ENCODE results near the gene PPRC1.
"Not testable (repeated sequence)": the region's sequence is repeated elsewhere in the genome, so short reads cannot be mapped to it uniquely, and the experiment has no call there.

PPRC1 gene

DNA sequence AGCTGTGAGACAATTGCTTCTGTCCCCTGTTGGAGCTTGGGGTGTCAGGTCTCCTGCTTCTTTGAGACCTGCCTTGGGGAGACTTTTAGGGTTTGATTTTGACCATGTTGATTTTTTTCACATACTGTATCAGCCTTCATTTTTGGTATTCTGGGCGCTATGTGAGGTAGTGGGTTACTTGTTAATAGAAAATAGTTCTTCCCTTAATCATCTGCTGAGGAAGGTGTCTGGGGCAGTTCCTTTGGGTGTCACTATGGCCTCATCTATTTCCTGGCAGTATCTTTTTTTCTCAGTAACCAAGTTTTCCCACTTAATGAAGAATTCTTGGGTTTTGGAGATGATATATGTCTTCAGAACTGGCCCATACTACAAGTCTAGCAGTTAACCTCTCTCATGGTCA is 14.7 kb downstream of the PPRC1 start:
- DNase-seq: no peak

DNA sequence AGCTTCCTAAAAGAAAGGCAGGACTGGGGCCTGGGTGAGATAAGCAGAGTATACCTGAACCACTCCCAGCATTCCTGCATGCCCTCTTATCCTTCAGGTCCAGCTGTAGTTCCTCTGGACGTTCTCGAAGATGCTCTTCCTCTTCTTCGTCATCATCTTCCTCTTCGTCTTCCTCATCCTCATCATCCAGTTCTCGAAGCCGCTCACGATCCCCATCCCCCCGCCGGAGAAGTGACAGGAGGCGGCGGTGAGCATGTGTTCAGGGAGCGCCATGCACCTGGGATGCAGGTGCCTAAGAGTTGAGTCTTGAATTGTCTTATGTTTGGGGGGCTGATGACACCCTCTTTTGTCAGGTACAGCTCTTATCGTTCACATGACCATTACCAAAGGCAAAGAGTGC is 15.4 kb downstream of the PPRC1 start:
- no peak for DNase-seq

DNA sequence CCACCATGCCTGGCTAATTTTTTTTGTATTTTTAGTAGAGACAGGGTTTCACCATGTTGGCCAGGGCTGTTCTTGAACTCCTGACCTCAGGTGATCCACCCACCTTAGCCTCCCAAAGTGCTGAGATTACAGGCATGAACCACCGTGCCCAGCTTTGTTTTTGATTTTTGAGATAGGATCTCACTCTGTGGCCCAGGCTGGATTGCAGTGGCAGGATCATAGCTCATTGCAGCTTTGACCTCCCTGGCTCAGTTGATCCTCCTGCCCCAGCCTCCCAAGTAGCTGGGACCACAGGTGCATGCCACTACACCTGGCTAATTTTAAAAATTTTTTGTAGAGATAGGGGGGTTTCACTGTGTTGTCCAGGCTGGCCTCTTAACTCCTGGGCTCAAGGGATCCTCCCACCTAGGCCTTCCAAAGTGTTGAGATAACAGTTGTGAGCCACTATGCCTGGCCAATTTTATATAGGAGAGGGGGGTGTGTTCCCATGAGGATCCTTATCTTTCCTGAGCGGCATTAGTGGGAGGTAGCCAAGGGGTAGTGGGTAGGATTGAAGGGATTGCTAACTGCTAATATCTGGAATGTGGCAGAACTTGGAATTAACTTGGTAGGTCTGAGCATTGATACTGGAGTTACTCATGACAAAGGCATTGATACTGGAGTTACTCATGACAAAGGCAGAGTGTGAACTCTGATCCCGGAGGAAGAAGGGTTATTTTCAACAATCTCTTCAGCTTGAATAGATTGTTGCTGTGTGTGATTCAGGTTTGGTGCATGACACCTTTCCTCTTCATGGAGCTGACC is 18.3 kb downstream of the PPRC1 start:
- DNase-seq: no peak

DNA sequence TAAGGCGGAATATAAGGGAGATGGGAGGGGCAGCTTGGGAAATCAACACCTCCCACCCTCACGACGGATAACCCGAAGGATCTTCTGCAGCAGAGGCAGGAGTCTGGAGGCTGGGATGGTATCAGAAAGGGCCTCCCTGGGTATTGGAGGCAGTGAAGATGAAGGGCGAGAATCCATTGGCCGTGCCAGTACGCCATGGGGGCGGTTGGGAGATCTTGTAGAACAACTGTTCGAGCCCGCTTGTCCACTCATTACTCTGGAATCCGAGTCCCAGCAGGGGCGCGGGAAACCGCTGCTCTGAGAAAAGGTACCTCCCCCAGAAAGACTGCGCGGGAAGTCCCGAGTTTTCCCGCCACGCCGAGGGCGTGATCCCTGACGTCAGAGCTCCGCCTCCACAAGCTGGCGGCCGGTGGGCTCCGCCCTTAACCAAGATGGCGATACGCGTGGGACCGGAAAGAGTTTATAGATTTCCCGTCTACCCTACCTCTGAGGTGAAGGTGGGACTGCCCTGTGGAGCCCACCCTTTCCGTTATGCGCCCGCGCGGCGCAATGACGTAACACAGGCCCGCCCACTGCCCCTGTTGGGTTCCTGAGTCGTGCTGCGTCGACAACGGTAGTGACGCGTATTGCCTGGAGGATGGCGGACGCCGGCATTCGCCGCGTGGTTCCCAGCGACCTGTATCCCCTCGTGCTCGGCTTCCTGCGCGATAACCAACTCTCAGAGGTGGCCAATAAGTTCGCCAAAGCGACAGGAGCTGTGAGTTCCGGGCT is 19.1 kb downstream of the PPRC1 start, which contains the start of gene NOLC1:
TSS of gene NOLC1 (plus strand) at position 616 of the 771 bp plus-strand sequence. CDS start at position 638, 22 bp downstream.
- DNase-seq: peak; percentile 99

DNA sequence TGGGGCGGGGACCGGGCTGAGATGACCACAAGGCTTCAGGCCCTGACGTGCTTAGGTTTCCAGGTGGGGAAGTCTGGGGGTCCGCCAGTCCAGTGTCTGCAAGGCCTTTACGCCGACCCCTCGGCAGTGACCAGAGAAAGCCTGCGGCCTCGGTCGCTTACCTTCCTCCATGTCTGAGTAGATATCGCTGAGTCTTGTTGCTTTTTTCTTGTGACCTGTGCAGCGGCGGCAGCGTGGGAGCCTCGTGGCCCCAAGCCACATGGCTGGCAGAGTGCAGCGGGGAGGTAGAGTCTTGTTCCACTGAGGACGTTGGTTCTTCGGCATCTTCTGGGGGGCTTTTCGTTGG is 19.7 kb downstream of the PPRC1 start:
- DNase-seq: peak; percentile 61

DNA sequence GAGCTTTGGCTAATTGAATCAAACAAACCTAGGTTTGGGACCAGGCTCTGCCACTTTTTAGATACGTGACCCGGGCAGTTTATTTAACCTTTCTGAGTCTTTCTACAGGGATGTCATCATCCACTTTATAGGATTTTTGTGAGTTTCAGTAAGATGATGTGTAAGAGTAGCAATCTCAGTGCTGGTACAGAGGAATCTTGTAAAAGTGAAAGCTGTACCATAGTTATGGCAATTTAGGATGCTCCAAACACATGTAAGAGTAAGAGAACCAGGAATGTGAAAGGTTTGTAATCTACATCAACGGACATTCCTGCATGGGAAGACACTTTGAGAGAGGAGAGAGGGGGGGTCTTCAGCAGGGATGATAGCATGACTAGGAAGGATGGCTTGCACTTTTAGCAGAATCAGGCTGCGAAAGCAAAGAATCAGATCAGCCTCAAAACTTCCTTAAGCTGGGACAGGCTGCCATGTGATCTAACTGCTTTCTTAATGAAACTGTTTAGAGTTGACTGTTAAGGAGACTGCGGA is 20.3 kb downstream of the PPRC1 start:
- no peak for DNase-seq

DNA sequence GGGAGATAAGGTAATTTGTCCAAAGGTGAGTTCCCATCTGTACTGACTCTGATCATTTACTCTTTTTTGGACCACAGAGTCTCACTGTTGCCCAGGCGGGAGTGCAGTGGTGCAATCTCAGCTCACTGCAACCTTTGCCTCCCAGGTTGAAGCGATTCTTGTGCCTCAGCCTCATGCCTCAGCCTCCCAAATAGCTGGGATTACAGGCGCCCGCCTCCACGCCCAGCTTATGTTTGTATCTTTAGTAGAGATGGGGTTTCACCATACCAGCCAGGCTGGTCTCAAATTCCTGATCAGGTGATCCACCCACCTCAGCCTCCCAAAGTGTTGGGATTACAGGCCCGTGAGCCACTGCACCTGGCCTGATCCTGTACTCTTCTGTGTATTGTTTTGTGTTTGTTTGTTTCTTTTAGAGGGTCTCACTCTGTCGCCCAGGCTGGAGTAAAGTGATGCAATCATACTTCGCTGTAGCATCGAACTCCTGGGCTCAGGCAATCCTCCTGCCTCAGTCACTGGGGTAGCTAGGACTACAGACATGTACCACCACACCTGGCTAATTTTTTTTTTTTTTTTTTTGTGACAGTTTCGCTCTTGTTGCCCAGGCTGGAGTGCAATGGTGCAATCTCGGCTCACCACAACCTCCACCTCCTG is 21.8 kb downstream of the PPRC1 start:
- DNase-seq: no peak

DNA sequence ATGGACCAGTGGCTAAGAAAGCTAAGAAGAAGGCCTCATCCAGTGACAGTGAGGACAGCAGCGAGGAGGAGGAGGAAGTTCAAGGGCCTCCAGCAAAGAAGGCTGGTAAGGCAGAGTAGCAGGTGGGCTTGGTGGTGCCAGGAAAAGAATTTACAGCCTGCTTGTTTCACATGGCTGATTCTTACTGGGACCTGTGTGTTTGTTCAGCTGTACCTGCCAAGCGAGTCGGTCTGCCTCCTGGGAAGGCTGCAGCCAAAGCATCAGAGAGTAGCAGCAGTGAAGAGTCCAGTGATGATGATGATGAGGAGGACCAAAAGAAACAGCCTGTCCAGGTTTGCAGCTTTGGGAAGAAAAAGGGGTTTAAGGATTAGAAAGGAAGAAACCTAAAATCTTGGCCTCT is 24.4 kb downstream of the PPRC1 start:
- no peak for DNase-seq

DNA sequence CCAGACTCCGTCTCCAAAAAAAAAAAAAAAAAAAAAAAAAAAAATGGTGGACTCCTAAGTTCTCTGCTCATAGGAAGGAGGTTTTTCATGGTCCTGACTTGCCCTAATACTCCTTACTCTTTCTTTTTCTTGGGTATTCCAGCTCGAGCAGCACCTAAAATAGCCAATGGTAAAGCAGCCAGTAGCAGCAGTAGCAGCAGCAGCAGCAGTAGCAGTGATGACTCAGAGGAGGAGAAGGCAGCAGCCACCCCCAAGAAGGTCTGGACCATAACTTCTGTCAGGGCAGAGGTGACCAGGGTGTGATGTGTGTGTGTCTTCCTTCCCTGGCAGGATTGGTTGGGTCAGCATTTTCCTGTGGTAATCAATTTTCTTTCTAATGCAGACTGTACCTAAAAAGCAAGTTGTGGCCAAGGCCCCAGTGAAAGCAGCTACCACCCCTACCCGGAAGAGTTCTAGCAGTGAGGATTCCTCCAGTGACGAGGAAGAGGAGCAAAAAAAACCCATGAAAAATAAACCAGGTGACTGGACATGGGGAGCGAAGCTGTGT is 26.3 kb downstream of the PPRC1 start:
- no peak for DNase-seq

DNA sequence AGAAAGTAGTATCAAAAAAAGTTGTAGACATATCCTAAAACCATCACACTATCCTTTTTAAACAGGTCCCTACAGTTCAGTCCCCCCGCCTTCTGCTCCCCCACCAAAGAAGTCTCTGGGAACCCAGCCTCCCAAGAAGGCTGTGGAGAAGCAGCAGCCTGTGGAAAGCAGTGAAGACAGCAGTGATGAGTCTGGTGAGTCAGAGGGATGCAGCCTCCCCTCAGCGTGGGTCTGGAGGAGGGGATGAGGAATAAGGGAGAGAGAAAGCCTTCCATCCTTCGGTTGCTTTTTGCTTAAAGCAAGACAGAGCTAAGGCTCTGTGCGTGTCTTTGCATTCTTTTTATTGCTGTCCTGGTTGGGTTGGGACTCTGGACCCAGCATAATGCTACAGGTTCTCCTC is 27.0 kb downstream of the PPRC1 start:
- no peak for DNase-seq

DNA sequence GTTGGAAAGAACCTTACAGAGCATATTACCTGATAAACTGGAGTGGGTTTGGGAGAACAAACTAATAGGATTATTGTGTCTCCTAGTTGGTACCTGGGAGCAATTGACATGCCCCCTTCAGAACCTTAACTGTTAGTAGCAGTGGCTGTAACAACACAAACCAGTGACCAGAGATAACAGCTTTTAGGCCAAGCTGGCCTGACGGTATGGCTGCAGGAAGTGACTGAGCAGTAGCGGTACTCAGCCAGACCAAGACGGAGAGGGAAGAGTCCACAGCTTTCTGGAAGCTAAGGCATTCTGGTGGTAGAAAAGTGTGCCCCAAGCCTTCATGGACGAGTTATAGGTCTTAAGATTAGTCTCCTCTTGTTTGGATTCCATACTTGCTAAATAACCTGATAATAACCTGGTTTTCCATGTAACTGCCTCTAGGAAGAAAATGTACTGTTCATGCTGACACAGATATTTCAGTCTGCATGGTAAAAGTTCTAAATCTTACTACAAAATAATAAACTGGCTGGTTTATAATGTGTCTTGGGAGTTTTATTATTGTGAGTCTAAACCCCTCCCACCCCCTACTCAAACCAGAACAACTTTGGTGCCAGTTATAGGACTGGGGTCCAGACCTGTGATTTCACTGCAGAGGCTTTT is 30.6 kb downstream of the PPRC1 start:
- no peak for DNase-seq

DNA sequence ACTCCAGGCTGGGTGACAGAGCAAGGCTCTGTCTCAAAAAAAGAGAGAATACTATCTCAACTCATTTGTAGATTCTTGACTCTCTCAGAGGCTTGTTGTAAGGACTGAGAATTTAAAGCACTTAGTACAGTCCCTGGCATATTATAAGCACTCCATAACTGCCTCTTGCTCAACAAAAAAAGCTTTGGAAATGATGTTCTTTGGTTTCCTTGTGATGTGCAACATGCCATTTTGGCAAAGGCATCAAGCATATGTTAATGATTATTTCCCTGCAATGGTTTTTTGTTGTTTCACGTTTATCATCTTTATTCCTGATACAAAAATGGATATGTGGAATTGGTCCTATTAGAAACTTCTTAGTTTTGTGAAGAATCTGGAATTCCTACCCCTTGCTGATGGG is 35.0 kb downstream of the PPRC1 start:
- no peak for DNase-seq

DNA sequence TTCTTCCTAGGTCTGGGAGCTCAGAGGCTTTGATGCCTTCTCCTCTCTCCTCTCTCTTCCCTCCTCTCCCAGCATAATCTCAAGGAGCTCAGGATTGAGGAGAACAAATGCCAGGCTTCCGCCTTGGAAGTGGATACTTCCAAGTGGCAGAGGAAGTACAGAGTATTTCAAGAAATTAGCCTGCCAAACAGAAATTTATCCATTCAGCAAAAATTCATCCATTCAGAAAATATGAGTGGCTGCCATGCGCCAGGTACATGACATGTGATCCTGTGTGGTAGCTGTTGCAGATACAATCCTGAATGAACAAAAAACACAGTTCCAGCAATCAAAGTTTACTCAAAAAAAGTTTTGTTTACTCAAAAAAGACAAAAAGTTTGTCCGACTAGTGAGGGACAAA is 37.8 kb downstream of the PPRC1 start:
- DNase-seq: no peak

DNA sequence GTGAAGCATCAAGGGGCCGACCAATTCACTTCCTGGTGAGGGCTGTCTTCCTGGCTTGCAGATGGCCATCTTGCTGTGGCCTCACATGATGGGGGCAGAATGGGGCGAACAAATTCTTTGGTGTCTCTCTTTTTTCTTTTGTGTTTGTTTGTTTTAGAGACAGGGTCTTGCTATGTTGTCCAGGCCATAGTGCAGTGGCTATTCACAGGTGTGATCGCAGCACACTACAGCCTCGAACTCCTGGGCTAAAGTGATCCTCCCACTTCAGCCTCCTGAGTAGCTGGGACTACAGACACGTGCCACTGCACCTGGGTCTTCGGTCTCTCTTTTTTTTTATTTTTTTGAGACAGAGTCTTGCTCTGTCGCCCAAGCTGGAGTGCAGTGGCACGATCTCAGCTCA is 39.4 kb downstream of the PPRC1 start:
- DNase-seq: no peak

DNA sequence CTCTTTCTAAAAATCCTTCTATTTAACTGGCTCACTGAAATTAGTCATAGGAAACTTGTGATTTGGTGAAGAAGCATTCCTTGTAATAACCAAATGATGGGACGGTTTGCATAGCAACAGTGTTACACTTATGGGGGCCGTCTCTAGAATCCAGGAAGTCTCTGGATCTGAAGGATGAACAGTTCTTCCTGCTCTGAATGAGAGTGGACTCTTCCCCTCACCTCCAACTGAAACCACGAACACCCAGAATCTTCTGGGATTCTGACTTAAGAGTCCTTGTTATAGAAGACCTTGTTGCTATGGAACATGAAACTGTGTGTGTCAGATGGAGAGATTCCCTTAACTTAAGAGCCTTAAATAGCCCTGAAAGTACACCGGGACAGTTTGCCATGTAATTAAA is 42.6 kb downstream of the PPRC1 start:
- no peak for DNase-seq

DNA sequence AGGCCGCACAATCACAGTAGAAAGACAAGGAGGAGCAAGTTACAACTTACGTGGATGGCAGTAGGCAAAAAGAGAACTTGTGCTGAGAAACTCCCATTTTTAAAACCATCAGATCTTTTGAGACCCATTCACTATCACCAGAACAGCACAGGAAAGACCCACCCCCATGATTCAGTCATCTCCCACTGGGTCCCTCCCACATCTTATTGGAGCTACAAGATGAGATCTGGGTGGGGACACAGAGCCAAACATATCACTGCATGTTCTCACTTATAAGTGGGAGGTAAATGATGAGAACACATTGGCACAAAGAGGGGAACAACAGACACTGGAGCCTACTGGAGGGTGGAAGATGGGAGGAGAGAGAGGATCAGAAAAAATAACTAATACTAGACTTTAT is 51.8 kb downstream of the PPRC1 start:
- no peak for DNase-seq

DNA sequence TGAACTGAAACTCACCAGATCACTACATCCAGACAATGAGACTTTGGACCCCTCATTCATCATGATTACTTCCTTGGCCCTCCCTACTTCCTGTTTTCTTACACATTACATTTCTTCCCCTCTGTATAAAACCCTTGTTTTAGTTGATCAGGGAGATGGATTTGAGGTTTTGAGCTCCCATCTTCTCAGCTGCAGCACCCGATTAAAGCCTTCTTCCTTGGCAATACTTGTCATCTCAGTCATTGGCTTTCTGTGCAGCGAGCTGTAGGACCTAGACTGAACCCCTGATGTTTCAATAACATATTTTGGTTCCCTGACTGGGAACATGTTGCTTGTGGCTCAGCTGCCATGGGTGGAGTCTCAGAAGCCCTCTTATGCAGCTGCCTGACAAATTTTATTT is 52.4 kb downstream of the PPRC1 start:
- DNase-seq: no peak

DNA sequence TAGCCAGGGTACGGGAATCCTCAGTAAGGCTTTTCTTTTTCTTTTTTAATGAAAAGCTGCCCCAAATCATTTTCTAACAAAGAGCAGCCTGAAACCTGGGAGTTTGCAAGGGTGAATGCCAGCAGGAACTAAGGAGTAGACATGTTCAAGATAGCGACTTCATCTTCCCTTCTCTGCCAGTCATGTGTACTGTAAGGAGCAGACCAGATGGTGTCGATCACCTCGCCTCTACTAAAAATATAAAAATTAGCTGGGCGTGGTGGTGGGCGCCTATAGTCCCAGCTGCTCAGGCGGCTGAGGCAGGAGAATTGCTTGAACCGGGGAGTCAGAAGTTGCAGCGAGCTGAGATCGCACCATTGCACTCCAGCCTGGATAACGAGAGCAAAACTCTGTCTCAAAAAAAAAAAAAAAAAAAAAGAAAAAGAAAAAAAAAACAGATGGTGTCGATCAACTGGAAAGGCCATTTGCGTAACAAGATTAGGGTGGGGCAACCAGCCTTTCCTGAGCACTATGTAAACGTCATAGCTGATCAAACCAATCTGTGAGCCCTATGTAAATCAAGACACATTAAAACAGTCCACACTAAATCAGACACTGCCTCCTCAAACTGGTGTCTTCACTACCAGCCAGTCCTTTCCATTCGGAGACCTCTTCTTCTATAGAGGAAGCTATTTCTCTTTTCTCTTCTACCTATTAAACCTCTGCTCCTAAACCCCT is 53.1 kb downstream of the PPRC1 start:
- no peak for DNase-seq

DNA sequence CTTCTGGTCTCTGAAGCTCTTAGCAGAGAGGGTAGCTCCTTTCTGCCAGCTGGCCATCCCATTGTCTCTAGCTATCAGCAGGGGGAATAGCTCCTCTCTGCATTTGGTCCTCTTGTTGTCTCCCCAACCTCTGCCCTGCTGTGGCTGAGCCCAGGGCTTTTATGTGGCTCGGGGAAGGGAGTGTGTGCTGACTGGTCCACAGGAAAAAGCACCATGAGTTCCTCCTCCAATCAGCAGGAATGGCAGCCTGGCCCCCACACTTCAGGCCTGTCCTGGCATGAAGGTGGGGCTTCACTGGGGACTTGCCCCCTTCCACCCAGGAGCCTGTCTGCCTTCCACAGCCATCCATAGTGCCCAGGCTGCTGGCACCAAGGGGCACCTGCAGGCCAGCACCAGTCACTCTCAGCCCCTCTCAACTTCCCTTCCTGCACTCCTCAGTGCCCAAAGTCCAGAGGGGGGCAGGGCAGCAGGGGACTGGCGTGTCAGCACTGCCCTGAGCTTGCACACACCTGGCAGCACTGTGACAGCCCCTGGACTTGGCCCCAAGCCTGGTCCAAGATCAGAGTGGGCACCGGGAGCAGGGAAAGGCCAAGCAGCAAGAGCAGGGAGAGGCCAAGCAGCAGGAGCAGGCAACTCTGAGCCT is 55.6 kb downstream of the PPRC1 start:
- no peak for DNase-seq

DNA sequence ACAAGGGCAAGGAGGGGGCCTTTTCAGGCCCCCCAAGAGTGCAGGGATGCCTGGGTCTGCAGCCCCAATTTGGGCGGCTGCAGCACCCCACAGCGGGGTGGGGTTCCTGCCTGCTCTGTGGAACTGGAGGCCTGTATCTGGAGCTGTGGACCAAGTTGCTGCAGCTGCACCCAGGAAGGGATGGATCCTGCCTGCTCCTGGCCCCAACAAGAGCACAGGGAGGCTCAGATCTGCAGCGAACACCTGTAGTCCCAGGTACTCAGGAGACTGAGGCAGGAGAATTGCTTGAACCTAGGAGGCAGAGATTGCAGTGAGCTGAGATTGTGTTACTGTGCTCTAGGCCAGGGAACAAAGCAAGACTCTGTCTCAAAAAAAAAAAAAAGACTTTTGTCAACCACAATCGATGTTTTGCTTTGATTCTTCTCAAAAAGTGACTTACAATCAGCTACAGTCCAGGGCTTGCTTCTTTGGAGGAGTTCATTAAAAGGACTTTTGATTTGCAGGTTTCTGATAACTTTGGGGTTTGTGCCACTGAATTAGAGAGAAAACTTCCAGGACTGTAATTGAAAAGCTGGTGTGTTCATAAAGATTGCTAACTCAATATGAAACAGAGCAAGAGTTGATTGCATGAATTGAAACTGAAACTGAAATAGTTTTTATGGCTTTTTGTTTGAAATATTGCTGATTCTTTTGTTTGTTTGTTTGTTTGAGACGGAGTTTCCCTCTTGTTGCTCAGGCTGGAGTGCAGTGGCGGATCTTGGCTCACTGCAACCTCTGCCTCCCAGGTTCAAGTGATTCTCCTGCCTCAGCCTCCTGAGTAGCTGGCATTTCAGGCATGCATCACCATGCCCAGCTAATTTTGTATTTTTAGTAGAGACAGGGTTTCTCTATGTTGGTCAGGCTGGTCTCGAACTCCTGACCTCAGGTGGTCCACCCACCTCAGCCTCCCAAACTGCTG is 56.4 kb downstream of the PPRC1 start:
- DNase-seq: not testable (repeated sequence)
